H1 (cell line): ENCODE results near the gene TAF4. TPM values are rescaled to one million over a fixed set of nuclear protein-coding genes. Genes with fewer than 3 reads are reported as not detected.
A peak's percentile ranks its signal among the peaks of the same experiment; 100 is the strongest.

Experiments
- CTCF ChIA-PET: fragments of 300-600 bp; sonication (Branson Sonifier 250); formaldehyde crosslinking; loops from one replicate; lab custom pipeline; 2021; ENCODE audit not compliant: partially characterized antibody; lab: Charles Lee
- POLR2A ChIA-PET: fragments of 300-600 bp; sonication (Branson Sonifier 250); formaldehyde crosslinking; loops from one replicate; lab custom pipeline; 2021; ENCODE audit warnings: inconsistent platforms; ENCODE audit not compliant: partially characterized antibody; lab: Charles Lee
- DNase-seq, 2 experiments: peaks; one replicate each; pipeline versions ENCODE4 v3.0.0 to v3.0.0-alpha.2; 2010 to 2022; ENCODE audit warnings: low spot score in 2 of 2, low read depth in 1 of 2, mixed read lengths in 1 of 2
- FAIRE-seq: peaks from 2 replicates; lab custom pipeline; 2011; peaks lifted over from hg19 to GRCh38; lab: Jason Lieb, UNC
- H2AFZ ChIP-seq: 2 replicates; pipeline ENCODE4 v1.8.1; 2012; ENCODE audit warnings: low read length, inconsistent platforms
- H2AK5ac ChIP-seq: 2 replicates; pipeline ENCODE4 v1.6.1; 2013; ENCODE audit warnings: low read depth, low read length
- H2BK120ac ChIP-seq: replicated peaks from 2 replicates; pipeline ENCODE3; 2013; ENCODE audit warnings: low read depth, low read length, inconsistent platforms
- H2BK12ac ChIP-seq: 2 replicates; pipeline ENCODE4 v1.6.1; 2013; ENCODE audit warnings: low read depth, low read length
- H2BK15ac ChIP-seq: 2 replicates; pipeline ENCODE4 v1.6.1; 2013; ENCODE audit warnings: low read length
- H2BK20ac ChIP-seq: 2 replicates; pipeline ENCODE4 v1.6.1; 2013; ENCODE audit warnings: low read length
- H2BK5ac ChIP-seq: 2 replicates; pipeline ENCODE4 v1.6.1; 2013; ENCODE audit warnings: low read depth, low read length
- H3K14ac ChIP-seq: 2 replicates; pipeline ENCODE4 v1.6.1; 2013; ENCODE audit warnings: inconsistent platforms; ENCODE audit not compliant: insufficient read length
- H3K18ac ChIP-seq: 2 replicates; pipeline ENCODE4 v1.6.1; 2013; ENCODE audit warnings: low read length; ENCODE audit errors: extremely low read depth
- H3K23ac ChIP-seq: 2 replicates; pipeline ENCODE4 v1.6.1; 2013; ENCODE audit warnings: inconsistent platforms; ENCODE audit not compliant: insufficient read length
- H3K23me2 ChIP-seq: 2 replicates; pipeline ENCODE4 v1.6.1; 2013; ENCODE audit warnings: low read depth, low read length
- H3K27ac ChIP-seq: 2 replicates; pipeline ENCODE4 v1.6.1; 2011; ENCODE audit warnings: low read depth, low read length, inconsistent platforms
- H3K27me3 ChIP-seq, 4 experiments: replicated peaks in 1 of 4; 1 replicate in 1 of 4; 2 replicates in 3 of 4; pipeline versions ENCODE4 v1.6.1 to v1.8.1; 2011 to 2013; ENCODE audit warnings: low read length in 3 of 4, mild to moderate bottlenecking in 3 of 4, inconsistent platforms in 2 of 4, mixed read lengths in 2 of 4, moderate library complexity in 1 of 4; ENCODE audit not compliant: control insufficient read depth in 3 of 4, insufficient read depth in 3 of 4; ENCODE audit errors: extremely low read depth in 1 of 4
- H3K36me3 ChIP-seq, 4 experiments: 2 replicates each; pipeline versions ENCODE4 v1.6.1 to v1.8.1; 2011 to 2013; ENCODE audit warnings: mild to moderate bottlenecking in 4 of 4, low read length in 3 of 4, moderate library complexity in 2 of 4, control low read depth in 1 of 4, inconsistent platforms in 1 of 4; ENCODE audit not compliant: insufficient read depth in 4 of 4, control insufficient read depth in 2 of 4
- H3K4ac ChIP-seq: replicated peaks from 2 replicates; pipeline ENCODE3; 2013; ENCODE audit warnings: low read length, low read depth, mixed read lengths, inconsistent platforms; ENCODE audit not compliant: insufficient read length
- H3K4me1 ChIP-seq, 4 experiments: replicated peaks in 1 of 4; 1 replicate in 1 of 4; 2 replicates in 3 of 4; pipeline versions ENCODE4 v1.6.1 to v1.8.1; 2011 to 2013; ENCODE audit warnings: low read length in 3 of 4, inconsistent platforms in 2 of 4, mixed read lengths in 1 of 4; ENCODE audit not compliant: insufficient read depth in 4 of 4, control insufficient read depth in 3 of 4
- H3K4me2 ChIP-seq, 2 experiments: 2 replicates each; pipeline versions ENCODE4 v1.6.1 to v1.8.1; 2011 to 2013; ENCODE audit warnings: low read depth in 2 of 2, low read length in 2 of 2, control low read depth in 1 of 2, inconsistent platforms in 1 of 2, mild to moderate bottlenecking in 1 of 2; ENCODE audit not compliant: insufficient read depth in 1 of 2
- H3K4me3 ChIP-seq, 4 experiments: fragments of 200-600, 300-600 bp in 1 of 4; sonication (generic), shearing (Covaris generic), sonication (Bioruptor Twin) in 1 of 4; 2 replicates each; pipeline versions ENCODE4 v1.5.1 to v1.8.1; 2011 to 2016; ENCODE audit warnings: low read length in 4 of 4, low read depth in 3 of 4, control low read depth in 2 of 4, inconsistent platforms in 2 of 4, mild to moderate bottlenecking in 2 of 4, mixed read lengths in 1 of 4, moderate library complexity in 1 of 4; ENCODE audit not compliant: insufficient read depth in 2 of 4; ENCODE audit errors: extremely low read depth in 1 of 4
- H3K56ac ChIP-seq: replicated peaks from 2 replicates; pipeline ENCODE3; 2013; ENCODE audit warnings: low read depth, mild to moderate bottlenecking, mixed read lengths, low read length, inconsistent platforms; ENCODE audit not compliant: insufficient read length
- H3K79me1 ChIP-seq: 2 replicates; pipeline ENCODE4 v1.6.1; 2013; ENCODE audit warnings: low read depth, low read length, control low read depth
- H3K79me2 ChIP-seq, 2 experiments: 2 replicates each; pipeline versions ENCODE4 v1.6.1 to v1.8.1; 2012 to 2013; ENCODE audit warnings: low read length in 2 of 2, mild to moderate bottlenecking in 2 of 2, inconsistent platforms in 1 of 2; ENCODE audit not compliant: insufficient read depth in 2 of 2, control insufficient read depth in 1 of 2
- H3K9ac ChIP-seq, 4 experiments: replicated peaks in 1 of 4; 1 replicate in 1 of 4; 2 replicates in 3 of 4; pipeline versions ENCODE4 v1.6.1 to v1.8.1; 2011 to 2013; ENCODE audit warnings: low read depth in 3 of 4, low read length in 3 of 4, control low read depth in 2 of 4, mild to moderate bottlenecking in 2 of 4, moderate library complexity in 2 of 4, inconsistent platforms in 1 of 4; ENCODE audit errors: extremely low read depth in 1 of 4
- H3K9me3 ChIP-seq, 2 experiments: 2 replicates each; pipeline versions ENCODE4 v1.6.1 to v1.8.1; 2012 to 2013; ENCODE audit warnings: mild to moderate bottlenecking in 2 of 2, moderate library complexity in 2 of 2, control low read depth in 1 of 2, inconsistent platforms in 1 of 2, low read depth in 1 of 2, low read length in 1 of 2, mixed read lengths in 1 of 2; ENCODE audit not compliant: insufficient read depth in 2 of 2
- H4K20me1 ChIP-seq, 2 experiments: replicated peaks in 1 of 2; 2 replicates each; pipeline versions ENCODE3 to v1.8.1; 2011 to 2013; ENCODE audit warnings: inconsistent platforms in 2 of 2, low read length in 2 of 2, mild to moderate bottlenecking in 1 of 2; ENCODE audit not compliant: insufficient read depth in 2 of 2, control insufficient read depth in 1 of 2
- H4K5ac ChIP-seq: 2 replicates; pipeline ENCODE4 v1.6.1; 2013; ENCODE audit warnings: low read length, low read depth, mixed read lengths, inconsistent platforms; ENCODE audit not compliant: insufficient read length
- H4K8ac ChIP-seq: 2 replicates; pipeline ENCODE4 v1.8.0; 2013; ENCODE audit warnings: mild to moderate bottlenecking, moderate library complexity, low read length, inconsistent platforms; ENCODE audit not compliant: insufficient read depth; ENCODE audit errors: extremely low read depth
- H4K91ac ChIP-seq: replicated peaks from 2 replicates; pipeline ENCODE3; 2013; ENCODE audit warnings: low read length, mixed read lengths, inconsistent platforms; ENCODE audit not compliant: insufficient read length
- CTCF ChIP-seq, 3 experiments: IDR thresholded peaks; 1 replicate in 2 of 3; 2 replicates in 1 of 3; pipeline versions ENCODE4 v1.5.1 to v1.6.1; 2011; ENCODE audit warnings: low read length in 3 of 3, mild to moderate bottlenecking in 3 of 3, inconsistent platforms in 2 of 3, low read depth in 1 of 3, moderate library complexity in 1 of 3; ENCODE audit not compliant: insufficient read depth in 1 of 3; ENCODE audit errors: control extremely low read depth in 1 of 3
- RXRA ChIP-seq: IDR thresholded peaks from 2 replicates; pipeline ENCODE4 v1.6.1; 2011; ENCODE audit warnings: low read depth, mild to moderate bottlenecking, low read length, moderate library complexity; ENCODE audit not compliant: insufficient read depth
- SIRT6 ChIP-seq: IDR thresholded peaks from one replicate; pipeline ENCODE4 v1.7.1; 2012; ENCODE audit warnings: low read length, inconsistent platforms
- WGBS, 2 experiments: shearing (Covaris generic) in 1 of 2; methylation state at CpG; one replicate each; pipeline versions ENCODE4 v1.1.6 to v1.1.7; 2013 to 2015; ENCODE audit warnings: low lambda C conversion rate in 2 of 2, mixed read lengths in 2 of 2, inconsistent platforms in 1 of 2, low coverage in 1 of 2, missing lambda C conversion rate in 1 of 2; ENCODE audit not compliant: insufficient replicate concordance in 2 of 2, insufficient coverage in 1 of 2, insufficient read length in 1 of 2; ENCODE audit errors: extremely low coverage in 1 of 2, missing lambda C conversion rate in 1 of 2; 5-methylcytosine and 5-hydroxymethylcytosine counted together
- polyA plus RNA-seq, 7 experiments: library from polyadenylated mRNA; depleted of rRNA in 3 of 7; stranded (reverse) in 5 of 7; unstranded in 2 of 7; fragments of >200 nt in 5 of 7; fragments of 200-250 nt in 2 of 7; gene quantifications; 1 replicate in 5 of 7; 2 replicates in 1 of 7; 4 replicates in 1 of 7; pipeline versions ENCODE4 v1.2.1 to v1.2.3, GENCODE V29; 2011 to 2013; ENCODE audit warnings: missing spikeins in 2 of 7, mixed read lengths in 2 of 7
- total RNA-seq: library from RNA; stranded (reverse); fragmentation: NEBNext Ultra II Directional; extraction: Animal tissue kit (Norgen Biotek cat#: 25700); gene quantifications from 2 replicates; pipeline ENCODE4 v1.2.1, GENCODE V29; 2021

The TAF4 gene
- total and polyA plus RNA-seq, 2 of the 8 experiments (the other 6 are each of a cell fraction or from before 2014, with no cell fraction given): 16.0 to 30.1 TPM

- H3K4me3 ChIP-seq: no peak overlapping the region
- H3K27me3 ChIP-seq: no peaks in the 10 kb centered on the region
- DNase-seq (no peak), FAIRE-seq (no peak)
- no peak overlapping the region for H3K56ac ChIP-seq
- CTCF ChIA-PET: interaction anchor here (0.7 to 1.2 kb wide), 3 partner anchors 21 to 24 kb away, joined by 3 read pairs; no protein-coding TSS in a partner anchor
- H2BK12ac ChIP-seq: no peak overlapping the region
- H4K8ac ChIP-seq: 0 out of 2 replicates have a peak overlapping the region, but pooled peaks have one; percentile 23
- H4K5ac ChIP-seq: no peak overlapping the region
- H3K4me1 ChIP-seq: no peaks in the 10 kb centered on the region; a peak in 1 of 7 replicates
- H3K4ac ChIP-seq: no peak overlapping the region
- no peak overlapping the region for H3K4me2 ChIP-seq
- H2AFZ ChIP-seq: no peak overlapping the region
- H3K23ac ChIP-seq: no peak overlapping the region
- H2AK5ac ChIP-seq: no peak overlapping the region
- no peak overlapping the region for H3K18ac ChIP-seq
- TF ChIP-seq SIRT6 (no peak), CTCF (IDR thresholded peaks at IDR 0.05; ENCODE audit: control extremely low read depth in 1 of 3, insufficient read depth in 1 of 3, low read depth in 1 of 3, low read length in 3 of 3) (peak in 2 of 3 experiments; percentile 4 to 17; a peak in 3 of 4 replicates), RXRA (no peak)
- H3K79me1 ChIP-seq: no peaks in the 10 kb centered on the region; the same call in 1 of the 2 replicates
- peaks cover 5 to 6% of the 10 kb centered on the region in 2 experiments for H4K20me1 ChIP-seq
- POLR2A ChIA-PET: interaction anchor here (0.8 to 0.9 kb wide), 2 partner anchors 21 to 66 kb away, joined by 3 to 4 read pairs; no protein-coding TSS in a partner anchor
- peaks cover 0 to 11% (median 3%) of the 10 kb centered on the region in 4 experiments; a peak in 3 of 8 replicates for H3K36me3 ChIP-seq
- no peaks in the 10 kb centered on the region for H3K9me3 ChIP-seq
- no peak overlapping the region for H2BK20ac ChIP-seq
- H3K14ac ChIP-seq: no peak overlapping the region
- no peaks in the 10 kb centered on the region; the same call in 1 of the 2 replicates for H3K23me2 ChIP-seq
- WGBS, 2 experiments: 90% methylated on average over 9 of the region's 9 CpGs; no CpG with 5 or more reads in 1 of the 2 experiments
- H2BK15ac ChIP-seq: no peak overlapping the region
- no peaks in the 10 kb centered on the region for H3K79me2 ChIP-seq
- H2BK120ac ChIP-seq: no peak overlapping the region
- H2BK5ac ChIP-seq: peak overlapping the region; percentile 44; the same call in 1 of the 2 replicates
- H3K9ac ChIP-seq: no peak overlapping the region
- H3K27ac ChIP-seq: no peak overlapping the region
- H4K91ac ChIP-seq: no peak overlapping the region
These were observed 89.4 kb downstream of the TAF4 start for GRCh38 chr20:61976263-61976643.
